Stimulated activated CD4-positive, alpha-beta T cell treated with anti-CD3 and anti-CD28 coated beads, Interleukin-2, amount 100 ng/mL, for 4 hours (primary cell): Measurements from ENCODE around the gene AQP12A.
"Not testable (repeated sequence)": the region's sequence is repeated elsewhere in the genome, so short reads cannot be mapped to it uniquely, and the experiment has no call there.

Source experiments
- DNase-seq: peaks from one replicate; pipeline ENCODE4 v3.0.0-alpha.2; 2020; ENCODE audit warnings: low read depth

Gene AQP12A

GRCh38 chr2:240691631-240692420, at the start of gene AQP12A:
AQP12A (plus strand) TSS chr2:240691866; CDS start chr2:240691914, 48 bp downstream.
- not testable (repeated sequence) for DNase-seq

GRCh38 chr2:240642061-240642805, 49.4 kb upstream of the AQP12A start:
- no peak for DNase-seq

GRCh38 chr2:240642806-240643092, 48.9 kb upstream of the AQP12A start:
- no peak for DNase-seq

GRCh38 chr2:240643093-240643810, 48.4 kb upstream of the AQP12A start:
- DNase-seq: no peak

GRCh38 chr2:240643811-240644150, 47.9 kb upstream of the AQP12A start:
- DNase-seq: no peak

GRCh38 chr2:240644171-240644651, 47.5 kb upstream of the AQP12A start:
- DNase-seq: no peak

GRCh38 chr2:240644859-240645301, 46.8 kb upstream of the AQP12A start:
- no peak for DNase-seq

- no peak for DNase-seq
These were observed 46.3 kb upstream of the AQP12A start for GRCh38 chr2:240645346-240645745.

- DNase-seq: no peak
These were observed 45.9 kb upstream of the AQP12A start for GRCh38 chr2:240645801-240646175.

- no peak for DNase-seq
These were observed 45.3 kb upstream of the AQP12A start for GRCh38 chr2:240646176-240646899.

- no peak for DNase-seq
These were observed 44.7 kb upstream of the AQP12A start for GRCh38 chr2:240646900-240647502.

- no peak for DNase-seq
These were observed 44.0 kb upstream of the AQP12A start for GRCh38 chr2:240647503-240648154.

- no peak for DNase-seq
These were observed 43.5 kb upstream of the AQP12A start for GRCh38 chr2:240648155-240648649.

GRCh38 chr2:240648650-240649275, 42.9 kb upstream of the AQP12A start:
- DNase-seq: no peak

GRCh38 chr2:240649331-240649730, 42.3 kb upstream of the AQP12A start:
- no peak for DNase-seq

- DNase-seq: no peak
These were observed 41.3 kb upstream of the AQP12A start for GRCh38 chr2:240650254-240650965.

GRCh38 chr2:240651185-240651584, 40.5 kb upstream of the AQP12A start:
- DNase-seq: no peak

- DNase-seq: no peak
These were observed 35.5 kb upstream of the AQP12A start for GRCh38 chr2:240655931-240656886.

GRCh38 chr2:240659883-240660282, 31.8 kb upstream of the AQP12A start:
- DNase-seq: not testable (repeated sequence)
